Tongue (tissue), 2 donors: ENCODE measurements around the gene G6PC1. TPM values are rescaled to one million over a fixed set of nuclear protein-coding genes. Genes with fewer than 3 reads are reported as not detected.
"Not testable (repeated sequence)": the region's sequence is repeated elsewhere in the genome, so short reads cannot be mapped to it uniquely, and the experiment has no call there.

ENCODE experiments used
- DNase-seq: peaks from one replicate; pipeline ENCODE4 v3.0.0-alpha.2; 2015
- total RNA-seq: library from RNA; depleted of rRNA; stranded (reverse); fragments of >200 nt; gene quantifications from one replicate; pipeline ENCODE4 v1.2.3, GENCODE V29; 2014

The G6PC1 gene
- total RNA-seq, 1 donor from 2014 or later: not detected

- DNase-seq: no peak
These were observed 1.1 kb downstream of the G6PC1 start for GRCh38 chr17:42901535-42902229.

- DNase-seq: no peak
These were observed 3.5 kb downstream of the G6PC1 start for GRCh38 chr17:42904110-42904469.

- no peak for DNase-seq
These were observed 6.3 kb downstream of the G6PC1 start for GRCh38 chr17:42906772-42907446.

DNA sequence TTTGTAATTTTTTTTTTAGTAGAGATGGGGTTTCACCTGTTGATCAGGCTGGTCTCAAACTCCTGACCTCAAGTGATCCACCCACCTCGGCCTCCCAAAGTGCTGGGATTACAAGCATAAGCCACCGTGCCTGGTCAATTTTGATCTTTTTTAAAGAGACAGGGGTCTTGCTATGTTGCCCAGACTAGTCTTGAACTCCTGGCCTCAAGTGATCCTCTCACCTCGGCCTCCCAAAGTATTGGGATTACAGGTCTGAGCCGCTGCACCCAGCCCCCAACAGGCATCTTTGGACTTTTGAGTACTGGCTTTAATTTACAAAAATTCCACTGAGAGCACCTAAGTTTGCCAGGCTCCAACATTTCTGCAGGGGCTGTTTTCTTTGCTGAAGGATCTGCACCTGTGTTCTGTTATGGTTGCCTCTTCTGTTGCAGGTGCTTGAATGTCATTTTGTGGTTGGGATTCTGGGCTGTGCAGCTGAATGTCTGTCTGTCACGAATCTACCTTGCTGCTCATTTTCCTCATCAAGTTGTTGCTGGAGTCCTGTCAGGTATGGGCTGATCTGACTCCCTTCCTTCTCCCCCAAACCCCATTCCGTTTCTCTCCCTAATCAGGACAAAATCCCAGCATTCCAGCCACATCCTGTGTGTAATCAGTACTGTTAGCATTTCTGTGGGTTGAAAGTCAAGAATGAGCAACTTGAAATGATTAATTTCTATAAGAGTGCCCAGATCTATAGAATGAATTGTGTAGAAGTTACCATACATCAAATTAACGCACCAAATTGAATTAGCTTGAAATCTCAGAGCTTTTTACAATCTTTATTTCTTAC is 8.5 kb downstream of the G6PC1 start:
- DNase-seq: no peak

DNA sequence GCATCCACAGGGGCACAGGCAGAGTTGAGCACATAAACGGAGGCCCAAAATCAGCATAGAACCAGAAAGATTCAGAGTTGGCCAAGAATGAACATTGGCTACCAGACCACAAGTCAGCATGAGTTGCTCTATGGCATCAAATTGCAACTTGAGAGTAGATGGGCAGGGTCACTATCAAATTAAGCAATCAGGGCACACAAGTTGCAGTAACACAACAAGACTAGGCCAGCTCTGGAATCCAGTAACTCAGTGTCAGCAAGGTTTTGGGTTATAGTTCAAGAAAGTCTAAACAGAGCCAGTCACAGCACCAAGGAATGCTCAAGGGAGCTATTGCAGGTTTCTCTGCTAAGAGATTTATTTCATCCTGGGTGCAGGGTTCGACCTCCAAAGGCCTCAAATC is 12.9 kb downstream of the G6PC1 start:
- no peak for DNase-seq

GRCh38 chr17:42913981-42914617 is 13.5 kb downstream of the G6PC1 start:
- no peak for DNase-seq

GRCh38 chr17:42915288-42915687 is 14.7 kb downstream of the G6PC1 start:
- not testable (repeated sequence) for DNase-seq

DNA sequence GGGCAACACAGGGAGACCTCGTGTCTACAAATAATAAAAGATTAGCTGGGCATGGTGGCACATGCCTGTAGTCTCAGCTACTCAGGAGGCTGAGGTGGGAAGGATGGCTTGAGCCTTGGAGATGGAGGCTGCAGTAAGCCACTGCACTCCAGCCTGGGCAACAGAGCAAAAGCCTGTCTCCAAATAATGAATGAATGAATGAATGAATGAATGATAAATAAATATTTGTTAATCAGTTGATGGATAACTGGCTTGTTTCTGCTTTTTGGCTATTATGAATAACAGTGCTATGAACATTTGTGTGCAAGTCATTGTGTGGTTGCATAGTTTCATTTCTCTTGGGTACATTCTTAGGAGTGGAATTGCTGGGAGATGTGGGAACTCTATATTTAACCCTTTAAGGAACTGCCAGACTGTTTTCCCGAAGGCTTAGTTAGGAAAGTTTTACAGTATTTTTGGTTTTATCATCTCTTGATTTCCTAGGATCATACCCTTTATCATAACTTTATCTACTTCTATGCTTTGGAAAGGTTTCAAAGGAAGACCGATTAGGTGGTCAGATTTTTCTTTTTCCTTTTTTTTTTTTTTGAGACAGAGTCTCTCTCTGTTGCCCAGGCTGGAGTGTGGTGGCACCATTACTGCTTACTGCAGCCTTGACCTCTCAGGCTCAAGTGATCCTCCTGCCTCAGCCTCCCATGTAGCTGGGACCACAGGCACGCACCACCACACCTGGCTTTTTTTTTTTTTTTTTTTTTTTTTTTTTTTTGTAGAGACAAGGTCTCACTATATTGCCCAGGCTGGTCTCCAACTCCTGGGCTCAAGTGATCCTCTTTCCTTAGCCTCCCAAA is 16.0 kb downstream of the G6PC1 start:
- not testable (repeated sequence) for DNase-seq

DNA sequence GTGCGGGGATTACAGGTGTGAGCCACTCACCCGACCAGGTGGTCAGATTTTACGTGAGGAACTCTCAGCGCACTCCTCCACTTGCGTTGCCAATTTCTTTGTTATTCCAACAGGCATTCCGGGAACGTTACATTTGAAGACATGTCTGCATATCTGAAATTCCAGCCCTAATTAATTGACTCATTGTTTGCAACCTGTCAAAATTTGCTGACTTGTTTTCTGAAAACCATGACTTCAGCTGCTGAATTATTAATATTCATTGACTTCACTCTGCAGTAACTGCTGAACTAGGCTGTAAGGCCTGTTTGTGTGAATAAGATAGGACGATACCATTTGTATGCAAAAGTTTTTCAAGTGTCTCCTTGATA is 16.6 kb downstream of the G6PC1 start:
- no peak for DNase-seq

GRCh38 chr17:42918902-42919521 is 18.4 kb downstream of the G6PC1 start:
- DNase-seq: peak; percentile 16

DNA sequence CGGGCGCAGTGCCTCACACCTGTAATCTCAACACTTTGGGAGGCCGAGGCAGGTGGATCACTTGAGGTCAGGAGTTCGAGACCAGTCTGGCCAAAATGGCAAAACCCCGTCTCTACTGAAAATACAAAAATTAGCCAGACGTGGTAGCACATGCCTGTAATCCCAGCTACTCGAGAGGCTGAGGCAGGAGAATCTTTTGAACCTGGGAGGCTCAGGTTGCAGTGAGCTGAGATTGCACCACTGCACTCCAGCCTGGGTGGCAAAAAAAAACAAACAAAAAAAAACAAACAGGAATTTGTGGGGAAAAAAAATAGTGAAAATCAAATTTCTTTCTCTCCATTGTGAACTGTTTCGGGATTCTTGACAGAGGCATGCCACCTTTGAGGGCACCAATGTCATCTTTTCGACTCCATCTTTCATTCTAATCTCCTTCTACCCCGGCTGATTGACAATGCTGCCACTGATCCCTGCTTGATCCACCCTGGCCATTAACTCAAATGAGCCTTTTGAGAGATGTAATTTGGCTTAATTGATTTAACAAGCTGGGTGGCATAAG is 19.0 kb downstream of the G6PC1 start:
- not testable (repeated sequence) for DNase-seq

DNA sequence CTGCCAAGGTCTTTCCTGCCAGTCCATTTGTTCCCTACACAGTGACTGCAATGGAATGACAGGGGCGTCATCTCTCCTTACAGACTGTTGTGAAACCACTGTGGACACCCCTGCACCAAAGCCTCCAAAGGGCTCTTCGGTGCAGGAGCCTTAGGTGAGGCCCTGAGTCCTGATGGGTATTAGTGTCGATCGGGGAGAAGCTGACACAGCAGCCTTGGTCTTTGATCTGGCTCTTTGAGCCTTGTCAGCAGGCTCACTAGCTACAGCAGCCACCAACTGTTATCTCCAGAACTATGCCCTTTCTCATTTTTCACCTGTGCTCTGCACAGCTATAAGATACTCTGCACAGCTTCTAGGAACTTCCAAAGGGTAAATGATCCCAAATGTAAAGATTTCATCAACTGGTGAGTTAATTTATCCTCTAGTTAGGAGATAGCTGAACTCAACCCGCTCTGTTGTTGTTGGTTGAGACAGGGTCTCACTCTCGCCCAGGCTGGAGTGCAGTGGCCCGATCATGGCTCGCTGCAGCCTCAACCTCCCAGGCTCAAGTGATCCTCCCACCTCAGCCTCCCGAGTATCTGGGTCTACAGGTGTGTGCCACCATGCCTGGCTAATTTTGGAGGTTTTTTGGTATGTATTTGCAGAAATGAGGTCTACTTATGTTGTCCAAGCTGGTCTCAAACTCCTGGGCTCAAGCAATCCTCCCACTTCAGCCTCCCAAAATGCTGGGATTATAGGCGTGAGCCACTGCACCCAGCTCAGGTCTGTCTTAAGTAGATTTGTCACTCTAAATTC is 19.7 kb downstream of the G6PC1 start:
- no peak for DNase-seq

GRCh38 chr17:42920922-42921321 is 20.3 kb downstream of the G6PC1 start:
- peak; percentile 28 for DNase-seq

GRCh38 chr17:42922294-42922693 is 21.7 kb downstream of the G6PC1 start:
- DNase-seq: no peak

- DNase-seq: not testable (repeated sequence)
These were observed 22.9 kb downstream of the G6PC1 start for GRCh38 chr17:42923472-42923871.

- DNase-seq: no peak
These were observed 24.3 kb downstream of the G6PC1 start for GRCh38 chr17:42924891-42925290.

DNA sequence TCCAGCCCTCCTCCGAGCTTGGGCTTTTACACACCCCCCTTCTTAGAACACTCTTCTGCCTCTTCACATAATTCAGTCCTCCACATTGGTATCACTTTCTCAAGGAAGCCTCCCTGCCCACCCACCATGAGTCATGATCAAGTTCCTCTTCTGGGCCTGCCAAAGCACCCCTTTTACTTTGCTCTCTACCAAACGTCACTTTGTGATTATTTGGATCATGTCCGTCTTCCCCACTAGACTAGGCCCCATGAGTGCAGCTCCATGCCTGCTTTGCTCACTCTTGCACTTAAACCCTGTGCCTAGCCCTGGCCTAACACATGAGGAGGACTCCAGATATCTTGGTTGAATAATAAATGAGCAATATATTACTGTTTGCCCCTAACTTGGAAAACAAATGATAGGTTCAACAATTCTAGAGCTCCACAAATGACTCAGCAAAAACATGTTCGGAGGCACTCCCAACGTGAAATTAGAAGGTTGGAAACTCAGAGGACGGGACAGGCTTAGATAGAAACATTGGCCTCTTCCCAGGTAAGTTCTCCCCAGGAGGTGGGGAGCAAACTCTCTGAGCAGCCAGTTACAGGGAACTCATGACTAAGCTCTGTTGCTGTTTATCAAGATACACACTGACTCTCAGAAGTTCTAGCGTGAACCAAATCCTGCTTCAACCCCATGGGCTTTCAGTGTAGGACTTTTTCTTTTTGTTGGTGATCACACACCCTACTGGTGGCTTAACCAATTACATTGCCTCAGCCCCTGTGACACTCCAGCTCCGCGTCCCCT is 28.3 kb downstream of the G6PC1 start:
- DNase-seq: peak; percentile 55

- no peak for DNase-seq
These were observed 28.9 kb downstream of the G6PC1 start for GRCh38 chr17:42929497-42929844.
